T-helper 1 cell treated with Interleukin-12 subunit alpha and Interleukin-12 subunit beta and Interleukin-4 antibody, amounts not matched to agents 30 μg/mL and 1 μg/mL, for 36 hours (primary cell): ENCODE results near the gene UBE3D.
"Not testable (repeated sequence)": the region's sequence is repeated elsewhere in the genome, so short reads cannot be mapped to it uniquely, and the experiment has no call there.

ENCODE experiments used
- H3K27ac Mint-ChIP-seq: one replicate; pipeline ENCODE4 v1.8.0; 2021; ENCODE audit warnings: mild to moderate bottlenecking, mixed read lengths
- H3K27me3 Mint-ChIP-seq: one replicate; pipeline ENCODE4 v1.8.0; 2021; ENCODE audit warnings: low read depth, mixed read lengths
- H3K36me3 Mint-ChIP-seq: one replicate; pipeline ENCODE4 v1.8.0; 2021; ENCODE audit warnings: low read depth, mixed read lengths
- H3K4me1 Mint-ChIP-seq: one replicate; pipeline ENCODE4 v1.8.0; 2021; ENCODE audit warnings: low read depth, mixed read lengths
- H3K4me3 Mint-ChIP-seq: one replicate; pipeline ENCODE4 v1.8.0; 2021; ENCODE audit warnings: mild to moderate bottlenecking, moderate library complexity, mixed read lengths
- H3K9me3 Mint-ChIP-seq: one replicate; pipeline ENCODE4 v1.8.0; 2021; ENCODE audit warnings: mixed read lengths

The UBE3D gene

GRCh38 chr6:82902290-82902689 lies 163.4 kb downstream of the UBE3D start:
- Mint-ChIP-seq H3K27ac (no peak overlapping the region), H3K36me3 (no peaks in the 10 kb centered on the region), H3K4me3 (no peak overlapping the region), H3K9me3 (no peaks in the 10 kb centered on the region), H3K27me3 (no peaks in the 10 kb centered on the region), H3K4me1 (no peaks in the 10 kb centered on the region)

DNA sequence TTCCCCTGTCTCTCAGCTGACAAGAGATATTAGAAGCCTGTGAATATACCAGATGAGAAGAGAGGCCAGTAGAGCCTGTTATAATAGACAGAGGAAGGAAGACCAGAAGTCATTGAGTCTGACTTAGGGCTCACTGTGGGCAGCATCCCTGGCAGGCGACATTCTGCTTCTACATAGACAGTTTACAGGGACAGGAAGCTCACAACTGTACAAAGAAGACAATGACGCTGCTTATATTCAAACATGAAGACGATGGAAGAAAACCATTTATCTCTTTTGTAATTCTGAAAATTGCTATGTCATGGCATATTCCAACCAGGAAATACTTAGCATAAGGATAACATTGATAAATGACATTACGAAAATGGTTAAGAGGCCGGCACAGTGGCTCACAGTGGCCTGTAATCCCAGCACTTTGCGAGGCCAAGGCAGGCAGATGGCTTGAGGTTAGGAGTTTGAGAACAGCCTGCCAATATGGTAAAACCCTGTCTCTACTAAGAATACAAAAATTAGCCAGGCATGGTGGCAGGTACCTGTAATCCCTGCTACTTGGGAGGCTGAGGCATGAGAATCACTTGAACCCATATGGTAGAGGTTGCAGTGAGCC lies 170.9 kb downstream of the UBE3D start:
- Mint-ChIP-seq H3K4me3 (no peak overlapping the region), H3K36me3 (no peaks in the 10 kb centered on the region), H3K27me3 (no peaks in the 10 kb centered on the region), H3K9me3 (no peaks in the 10 kb centered on the region), H3K27ac (no peak overlapping the region), H3K4me1 (no peaks in the 10 kb centered on the region)

DNA sequence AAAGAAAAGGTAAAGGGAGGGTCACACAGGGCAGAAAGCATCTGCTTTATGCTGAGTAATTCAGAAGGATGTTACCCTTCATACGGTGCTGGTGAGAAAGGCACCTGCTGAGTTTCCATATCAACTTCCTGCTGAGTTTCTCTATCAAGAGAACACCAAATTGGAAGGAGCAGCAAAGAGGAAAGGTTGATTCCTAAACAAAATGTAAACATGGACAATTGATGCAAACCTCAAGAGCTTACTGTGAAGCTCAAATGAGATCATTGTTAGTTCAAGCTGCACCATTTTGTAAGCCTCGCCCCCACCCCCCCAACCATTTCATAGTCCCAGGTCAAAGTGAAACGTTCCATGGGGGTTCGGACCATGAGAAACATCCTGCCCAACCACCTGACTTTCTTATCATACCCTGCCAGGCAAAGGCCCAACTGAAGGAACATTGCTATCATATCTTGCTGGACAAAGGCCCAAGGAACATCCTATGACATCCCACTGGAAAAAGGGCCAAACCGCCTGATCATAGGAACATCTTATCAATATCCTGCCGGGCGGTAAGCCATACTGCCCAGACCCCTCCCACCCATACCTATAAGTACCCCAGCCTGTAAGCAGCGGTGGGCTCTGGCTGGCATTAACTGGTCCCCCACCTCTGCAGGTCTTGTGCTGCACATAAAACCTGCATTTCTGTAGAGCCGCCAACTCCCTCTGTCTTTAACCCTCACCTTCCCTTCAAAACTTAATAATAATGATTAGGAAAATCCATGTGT lies 171.6 kb downstream of the UBE3D start:
- no peaks in the 10 kb centered on the region for H3K36me3 Mint-ChIP-seq
- H3K9me3 Mint-ChIP-seq: no peaks in the 10 kb centered on the region
- no peak overlapping the region for H3K4me3 Mint-ChIP-seq
- H3K27ac Mint-ChIP-seq: no peak overlapping the region
- H3K4me1 Mint-ChIP-seq: no peaks in the 10 kb centered on the region
- no peaks in the 10 kb centered on the region for H3K27me3 Mint-ChIP-seq

DNA sequence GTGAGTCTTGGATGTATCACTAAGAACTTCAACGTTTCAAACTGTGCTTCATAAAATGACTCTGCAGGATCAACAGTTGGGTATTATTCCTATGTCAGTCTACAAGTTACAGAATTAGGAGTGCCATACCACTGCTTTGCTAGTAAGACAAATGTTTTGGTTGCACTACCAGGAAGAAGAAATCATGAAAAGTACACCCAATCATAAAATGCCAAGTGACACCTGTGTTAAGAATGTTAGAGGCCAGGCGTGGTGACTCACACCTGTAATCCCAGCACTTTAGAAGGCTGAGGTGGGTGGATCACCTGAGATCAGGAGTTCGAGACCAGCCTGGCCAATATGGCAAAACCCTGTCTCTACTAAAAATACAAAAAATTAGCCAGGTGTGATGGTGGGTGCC lies 174.1 kb downstream of the UBE3D start:
- H3K36me3 Mint-ChIP-seq, H3K4me1 Mint-ChIP-seq, H3K27me3 Mint-ChIP-seq, H3K27ac Mint-ChIP-seq, H3K9me3 Mint-ChIP-seq, H3K4me3 Mint-ChIP-seq: not testable (repeated sequence)

- Mint-ChIP-seq H3K27me3 (no peaks in the 10 kb centered on the region), H3K4me3 (no peak overlapping the region), H3K36me3 (no peaks in the 10 kb centered on the region), H3K9me3 (no peaks in the 10 kb centered on the region), H3K4me1 (no peaks in the 10 kb centered on the region), H3K27ac (no peak overlapping the region)
Measured at GRCh38 chr6:82891076-82891475, 174.6 kb downstream of the UBE3D start.

DNA sequence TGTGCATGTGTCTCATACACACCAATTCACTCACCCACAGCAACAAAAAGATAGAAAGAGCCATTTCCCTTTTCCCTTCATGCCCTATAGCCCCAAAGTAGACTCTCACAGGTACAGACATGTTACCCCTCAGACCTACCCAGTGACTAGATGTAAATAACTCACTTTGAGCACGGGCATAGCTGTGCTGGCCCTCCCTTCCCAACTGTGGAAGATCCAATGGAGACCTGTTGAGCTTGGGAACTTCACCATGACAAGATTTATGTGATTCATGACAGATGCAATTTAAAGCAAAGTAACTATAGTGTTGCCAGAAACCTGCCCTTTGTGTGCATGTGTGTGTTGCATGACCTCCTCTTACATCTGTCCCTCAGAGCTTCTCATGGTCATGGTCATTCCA lies 175.4 kb downstream of the UBE3D start:
- Mint-ChIP-seq H3K4me3 (no peak overlapping the region), H3K36me3 (no peaks in the 10 kb centered on the region)

DNA sequence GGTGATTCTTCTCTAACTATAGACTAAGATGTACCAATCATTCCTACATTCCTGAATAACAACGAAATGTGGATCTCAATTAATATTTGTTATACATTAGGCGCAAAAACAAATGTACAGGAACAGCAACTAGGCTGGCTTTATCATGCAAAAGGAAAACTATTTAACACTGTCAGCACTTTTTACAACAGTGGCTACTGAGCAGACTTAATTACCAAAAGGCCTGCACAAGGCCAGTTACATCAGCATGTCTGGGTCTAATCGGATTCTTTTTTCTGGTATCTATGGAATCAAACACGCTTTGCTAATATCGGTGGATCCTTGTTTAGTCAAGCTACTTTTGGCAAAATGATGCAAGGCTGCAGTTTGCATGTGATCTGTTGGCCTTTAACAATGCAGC lies 176.5 kb downstream of the UBE3D start:
- Mint-ChIP-seq H3K27ac (no peak overlapping the region), H3K9me3 (no peaks in the 10 kb centered on the region), H3K36me3 (no peaks in the 10 kb centered on the region), H3K4me1 (no peaks in the 10 kb centered on the region), H3K4me3 (no peak overlapping the region), H3K27me3 (no peaks in the 10 kb centered on the region)

More for the DNA sequence above, 175.4 kb downstream of the UBE3D start:
- Mint-ChIP-seq H3K27me3 (no peaks in the 10 kb centered on the region), H3K27ac (no peak overlapping the region), H3K4me1 (no peaks in the 10 kb centered on the region), H3K9me3 (no peaks in the 10 kb centered on the region)

DNA sequence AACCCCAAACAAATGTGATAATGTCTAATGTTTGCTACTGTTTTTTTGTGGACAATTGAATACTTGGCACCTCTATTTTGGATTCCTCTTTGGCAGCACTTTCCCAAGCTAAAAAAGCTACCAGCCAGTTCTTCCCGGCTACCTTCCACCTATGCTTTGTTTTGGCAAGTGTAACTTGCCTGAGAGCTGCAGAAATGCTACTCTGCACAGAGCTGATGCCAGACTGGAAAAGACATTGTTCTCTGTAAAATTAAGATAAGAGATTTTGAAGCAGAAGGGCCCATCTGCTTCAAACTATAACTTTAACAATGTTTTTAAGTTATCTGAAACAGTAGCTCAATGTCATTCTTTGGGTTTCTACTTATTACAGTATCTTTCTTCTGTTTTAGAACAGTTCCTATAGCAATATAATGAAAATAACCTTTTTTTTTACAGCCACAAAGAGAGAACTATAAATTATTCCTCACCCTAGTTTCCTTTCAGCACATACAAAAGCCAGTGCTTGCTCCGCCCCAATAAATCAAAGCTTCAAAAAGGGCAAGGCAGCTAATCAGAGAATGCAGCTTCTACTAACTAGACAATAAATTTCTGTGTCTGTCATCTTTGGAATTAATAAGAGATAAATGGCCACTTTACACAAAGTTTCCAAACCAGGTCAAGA lies 183.1 kb downstream of the UBE3D start:
- Mint-ChIP-seq H3K4me1 (no peaks in the 10 kb centered on the region), H3K27me3 (peaks cover 4% of the 10 kb centered on the region), H3K36me3 (no peaks in the 10 kb centered on the region), H3K4me3 (no peak overlapping the region), H3K9me3 (no peaks in the 10 kb centered on the region), H3K27ac (no peak overlapping the region)

- Mint-ChIP-seq H3K36me3 (no peaks in the 10 kb centered on the region), H3K27ac (no peak overlapping the region), H3K4me1 (no peaks in the 10 kb centered on the region), H3K27me3 (peaks cover 4% of the 10 kb centered on the region), H3K9me3 (no peaks in the 10 kb centered on the region), H3K4me3 (no peak overlapping the region)
Measured at GRCh38 chr6:82881519-82881918, 184.1 kb downstream of the UBE3D start.

DNA sequence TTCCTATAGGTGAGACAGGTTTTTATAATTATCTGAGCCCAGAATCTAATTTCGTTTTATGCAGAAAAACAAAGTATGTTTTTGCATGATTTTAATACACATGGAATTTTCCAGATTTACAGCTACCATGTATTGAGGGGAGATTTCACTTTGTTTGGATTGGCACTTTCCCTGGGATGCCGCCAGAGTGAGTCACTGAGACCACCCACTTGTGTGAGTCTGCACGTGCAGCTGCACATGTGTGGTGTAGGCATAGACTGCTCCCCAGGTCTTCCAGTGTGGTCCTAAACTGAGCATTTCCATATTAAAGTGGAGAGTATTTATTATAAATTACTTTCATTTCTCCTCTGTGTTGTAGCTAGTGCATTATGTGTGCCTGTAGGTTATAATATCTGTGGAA lies 186.8 kb downstream of the UBE3D start:
- Mint-ChIP-seq H3K27ac (no peak overlapping the region), H3K9me3 (no peaks in the 10 kb centered on the region), H3K4me1 (no peaks in the 10 kb centered on the region), H3K27me3 (peaks cover 4% of the 10 kb centered on the region), H3K4me3 (no peak overlapping the region), H3K36me3 (no peaks in the 10 kb centered on the region)

DNA sequence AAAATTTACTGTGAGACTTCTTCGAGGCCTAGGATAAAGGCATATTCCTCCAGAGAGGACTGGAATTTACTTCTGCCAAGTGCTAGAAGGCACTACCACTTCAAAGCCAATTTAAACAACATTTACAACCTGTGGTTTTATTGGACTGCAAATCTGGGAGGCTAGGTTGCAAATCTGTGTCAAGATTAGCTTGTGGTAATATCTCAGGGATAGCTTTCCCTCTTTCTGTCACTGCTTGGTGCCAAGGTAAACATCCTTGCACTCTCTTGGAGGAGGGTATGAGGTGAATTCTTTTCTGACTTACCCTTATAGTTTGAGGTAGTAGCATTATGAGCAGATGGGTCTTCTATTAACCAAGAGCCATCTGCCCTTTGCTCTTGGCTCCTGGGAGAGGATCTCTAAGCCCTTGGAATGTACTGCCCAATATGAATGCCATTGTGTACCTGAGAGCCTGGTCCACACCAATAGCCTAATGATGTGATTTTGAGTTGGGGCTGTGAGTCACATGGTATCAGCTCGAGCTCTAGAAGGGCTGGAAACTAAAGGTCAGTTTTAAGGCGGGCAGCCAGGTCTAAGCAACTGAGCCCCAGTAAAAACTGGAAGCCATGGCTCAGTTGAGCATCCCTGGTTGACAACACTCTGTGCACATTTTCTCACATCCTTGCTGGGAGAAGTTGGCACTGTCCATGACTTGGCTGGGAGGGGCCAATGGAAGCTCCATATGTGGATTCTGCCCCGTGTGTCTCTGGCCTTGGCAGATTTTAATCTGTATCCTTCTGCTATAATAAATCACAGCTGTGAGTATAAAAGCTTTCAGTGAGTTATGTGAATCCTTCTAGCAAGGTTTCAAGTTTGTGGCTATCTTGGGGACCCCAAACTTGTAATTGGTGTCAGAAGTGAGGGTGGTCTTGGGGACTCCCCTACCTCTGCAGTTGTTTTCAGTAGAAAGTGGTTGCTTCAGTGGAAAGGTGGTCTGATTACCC lies 188.1 kb downstream of the UBE3D start:
- no peak overlapping the region for H3K4me3 Mint-ChIP-seq
- no peaks in the 10 kb centered on the region for H3K9me3 Mint-ChIP-seq
- H3K4me1 Mint-ChIP-seq: no peaks in the 10 kb centered on the region
- no peak overlapping the region for H3K27ac Mint-ChIP-seq
- H3K27me3 Mint-ChIP-seq: no peaks in the 10 kb centered on the region
- no peaks in the 10 kb centered on the region for H3K36me3 Mint-ChIP-seq

DNA sequence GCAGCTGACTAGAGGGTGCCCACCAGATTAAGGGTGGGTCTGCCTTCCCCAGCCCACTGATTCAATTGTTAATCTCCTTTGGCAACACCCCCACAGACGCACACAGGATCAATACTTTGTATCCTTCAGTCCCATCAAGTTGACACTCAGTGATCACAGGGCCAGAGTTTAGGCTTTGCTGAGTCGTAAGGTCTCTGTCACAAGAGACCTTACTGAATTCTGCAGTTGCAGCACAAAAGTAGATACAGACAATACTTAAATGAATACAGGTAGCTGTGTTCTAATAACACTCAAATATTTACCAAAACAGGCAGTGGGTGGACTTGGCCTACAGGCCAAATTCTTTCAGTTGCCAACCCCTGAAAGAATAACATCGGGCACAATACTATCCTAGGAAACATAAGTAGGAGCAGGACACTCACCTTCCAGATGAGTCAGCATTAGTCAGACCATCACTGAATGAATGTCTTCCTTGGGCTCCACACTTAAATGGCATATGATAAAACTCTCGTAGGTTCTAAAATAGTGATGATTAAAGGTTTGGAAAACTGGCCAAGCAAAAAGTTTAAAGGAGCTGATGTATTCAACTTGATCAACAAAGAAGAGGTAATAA lies 190.0 kb downstream of the UBE3D start:
- no peaks in the 10 kb centered on the region for H3K9me3 Mint-ChIP-seq
- no peak overlapping the region for H3K4me3 Mint-ChIP-seq
- no peak overlapping the region for H3K27ac Mint-ChIP-seq
- H3K27me3 Mint-ChIP-seq: no peaks in the 10 kb centered on the region
- no peaks in the 10 kb centered on the region for H3K4me1 Mint-ChIP-seq
- no peaks in the 10 kb centered on the region for H3K36me3 Mint-ChIP-seq

DNA sequence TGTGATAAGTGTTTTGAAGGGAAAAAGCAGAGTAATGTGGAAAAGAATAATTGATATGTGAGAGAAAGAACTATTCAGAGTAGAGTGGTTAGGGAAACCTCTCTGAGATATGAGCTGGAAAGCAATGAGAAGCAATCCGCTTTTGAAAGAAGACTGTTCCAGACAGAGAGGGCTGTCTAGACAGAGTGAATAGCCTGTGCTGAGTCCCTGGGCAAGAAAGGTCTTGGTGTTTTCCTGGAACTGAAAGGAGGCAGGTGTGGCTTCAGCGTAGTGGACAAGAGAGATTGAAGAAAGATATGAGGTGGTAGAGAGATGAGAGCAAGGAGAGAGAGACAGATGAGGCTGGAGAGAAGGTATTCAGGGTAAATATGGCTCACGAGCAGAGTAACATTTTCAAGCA lies 190.8 kb downstream of the UBE3D start:
- no peak overlapping the region for H3K27ac Mint-ChIP-seq
- no peaks in the 10 kb centered on the region for H3K36me3 Mint-ChIP-seq
- H3K9me3 Mint-ChIP-seq: no peaks in the 10 kb centered on the region
- H3K4me1 Mint-ChIP-seq: no peaks in the 10 kb centered on the region
- no peaks in the 10 kb centered on the region for H3K27me3 Mint-ChIP-seq
- H3K4me3 Mint-ChIP-seq: no peak overlapping the region

GRCh38 chr6:82872185-82872584 lies 193.5 kb downstream of the UBE3D start:
- Mint-ChIP-seq H3K27ac (no peak overlapping the region), H3K9me3 (no peaks in the 10 kb centered on the region), H3K27me3 (no peaks in the 10 kb centered on the region), H3K36me3 (no peaks in the 10 kb centered on the region), H3K4me1 (no peaks in the 10 kb centered on the region), H3K4me3 (no peak overlapping the region)
